ENCODE results near the gene DLK1. TPM values are rescaled to one million over a fixed set of nuclear protein-coding genes. Genes with fewer than 3 reads are reported as not detected.
A peak's percentile ranks its signal among the peaks of the same experiment; 100 is the strongest.

Gene DLK1
- total RNA-seq, 1 donor from 2014 or later, result 592 TPM

DNA sequence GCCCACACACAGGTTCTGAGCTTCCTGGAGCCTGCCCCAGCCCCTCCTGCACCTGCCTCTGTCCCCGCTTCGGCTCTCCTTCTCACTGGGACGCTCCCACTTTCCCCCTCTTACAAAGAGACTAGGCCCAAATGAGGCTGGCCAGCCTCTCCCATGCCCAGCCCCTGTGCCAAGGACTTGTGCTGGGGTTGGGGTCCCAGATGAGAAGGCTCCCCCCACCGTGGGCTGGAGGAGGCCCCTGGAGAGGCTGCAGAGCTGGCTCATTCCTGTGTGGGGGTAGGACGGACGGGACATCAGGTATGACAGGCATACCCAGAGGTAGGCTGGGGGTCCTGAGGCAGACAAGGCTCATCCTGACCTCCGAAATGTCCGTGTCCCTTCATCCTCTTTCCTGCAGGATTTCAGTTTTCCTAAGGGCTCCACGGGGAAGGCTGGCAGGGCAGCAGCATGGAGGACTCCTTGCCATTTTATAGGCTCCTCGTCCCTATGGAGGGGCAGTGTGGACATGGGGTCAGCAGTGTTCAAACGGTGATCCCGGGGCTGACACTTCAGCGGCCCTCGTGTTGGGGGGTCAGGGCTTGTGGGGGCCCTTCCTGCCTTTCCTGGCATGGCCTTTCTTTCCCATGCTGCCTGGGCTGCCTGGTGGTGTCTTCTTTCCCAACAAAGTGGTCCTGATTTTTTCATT lies 50.1 kb downstream of the DLK1 start:
- no peak for DNase-seq (ENCODE audit: low spot score)

DNA sequence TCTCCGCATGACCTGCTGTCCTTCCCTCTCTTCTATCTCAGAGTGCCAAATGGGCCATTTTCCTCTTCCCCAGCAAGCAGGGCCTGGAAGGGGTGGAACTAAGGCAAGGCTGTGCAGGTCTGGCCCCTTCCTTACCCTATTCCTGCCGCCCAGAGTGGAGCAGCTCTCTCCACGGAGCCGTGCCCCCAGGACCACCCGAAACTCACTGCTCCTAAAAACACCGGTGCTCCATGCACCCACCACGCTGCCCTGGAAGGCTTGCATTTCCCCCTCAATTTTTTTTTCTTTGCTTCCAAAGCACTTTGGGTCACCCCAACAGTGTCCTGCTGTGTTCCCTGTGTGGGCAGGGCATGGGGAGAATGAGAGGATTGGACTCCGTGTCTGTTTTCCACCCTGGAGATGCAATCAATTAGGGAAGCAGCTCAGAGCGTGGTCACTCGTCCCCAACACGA lies 50.7 kb downstream of the DLK1 start:
- no peak for DNase-seq (ENCODE audit: low spot score)

DNA sequence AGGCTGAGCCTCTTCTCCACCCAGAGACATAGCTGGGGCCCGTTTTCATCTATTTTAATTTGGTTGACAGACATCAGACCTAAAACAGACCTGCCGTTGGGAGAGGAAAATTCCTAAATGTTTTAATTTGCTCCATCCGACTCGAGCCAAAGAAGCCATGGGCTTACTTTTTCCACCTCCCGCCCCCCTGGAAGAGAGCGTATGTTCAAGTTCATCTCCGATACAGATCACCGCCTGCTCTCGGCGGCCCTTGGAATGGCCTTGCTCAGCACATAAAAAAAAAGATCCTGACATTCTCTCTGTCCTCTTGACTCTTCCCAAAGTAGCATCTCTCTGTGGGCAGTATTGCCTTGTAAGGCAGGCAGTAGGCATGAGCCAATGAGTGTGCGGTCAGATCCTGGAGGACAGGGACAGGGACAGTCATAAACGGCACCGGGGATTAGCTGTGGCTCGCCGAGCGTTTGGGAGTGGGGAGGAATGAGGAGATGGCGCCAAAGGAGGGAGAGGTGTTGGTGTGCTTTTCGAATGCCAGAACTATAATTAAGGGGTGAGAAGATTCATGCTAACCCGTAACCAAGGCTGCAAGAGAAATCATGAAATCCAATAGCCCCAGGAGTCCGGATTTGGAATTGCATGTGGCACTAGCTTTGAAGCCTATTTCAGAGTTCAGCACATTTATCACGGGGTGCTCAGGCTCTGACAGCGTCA lies 51.3 kb downstream of the DLK1 start:
- peak; percentile 63 for DNase-seq (ENCODE audit: low spot score)

DNA sequence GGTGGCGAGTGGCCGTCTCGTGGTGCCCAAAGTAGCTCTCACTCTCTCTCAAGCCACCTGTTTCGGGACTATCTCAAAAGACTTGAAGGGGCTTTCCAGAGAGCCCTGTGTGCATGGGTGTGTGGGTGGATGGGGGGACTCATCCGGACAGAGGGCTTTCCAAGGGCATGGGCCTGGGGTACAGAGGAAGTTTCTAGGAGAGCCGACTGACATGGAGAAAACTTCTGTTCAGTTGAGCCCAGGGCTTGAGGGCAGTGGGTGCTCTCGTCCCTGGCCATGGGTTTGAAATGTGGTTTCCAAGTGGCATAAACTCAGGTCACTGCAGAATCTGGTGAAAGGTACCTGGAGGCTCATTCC lies 51.8 kb downstream of the DLK1 start:
- no peak for DNase-seq (ENCODE audit: low spot score)

DNA sequence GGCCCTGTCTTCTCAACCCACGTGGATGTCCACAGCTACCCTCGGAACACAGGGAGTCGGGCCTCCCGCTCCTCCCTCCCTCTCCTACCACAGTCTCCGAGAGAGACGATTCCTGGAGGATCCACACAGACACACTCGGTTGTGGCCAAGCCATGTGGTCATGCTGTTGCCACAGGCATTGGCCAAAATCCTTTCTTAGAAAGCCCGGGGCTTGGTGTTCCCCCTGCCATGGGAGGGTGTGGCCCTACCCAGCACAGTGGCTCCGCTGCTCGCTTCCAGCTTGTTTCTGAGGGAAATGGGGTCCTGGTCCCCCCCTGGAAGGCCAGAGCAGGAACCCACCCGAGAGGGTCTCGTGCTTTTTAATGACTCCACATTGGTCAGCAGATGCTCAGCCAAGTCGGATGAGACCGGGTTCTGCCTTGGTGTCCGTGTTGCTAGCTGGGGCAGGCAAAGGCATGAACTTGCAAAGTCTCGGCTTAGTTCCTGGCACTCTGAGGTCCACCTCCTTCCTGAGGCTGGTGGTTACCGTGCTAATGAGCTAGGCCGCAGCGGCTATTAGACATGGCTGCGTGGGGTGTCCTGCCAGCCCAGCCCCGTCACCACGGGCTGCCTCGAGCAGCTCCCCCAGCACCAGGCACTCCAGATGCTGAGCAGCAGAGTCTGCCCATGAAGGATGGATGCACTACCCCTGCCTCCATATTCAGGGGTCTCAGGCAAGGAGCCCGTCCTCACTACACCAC lies 52.4 kb downstream of the DLK1 start:
- no peak for DNase-seq (ENCODE audit: low spot score)

DNA sequence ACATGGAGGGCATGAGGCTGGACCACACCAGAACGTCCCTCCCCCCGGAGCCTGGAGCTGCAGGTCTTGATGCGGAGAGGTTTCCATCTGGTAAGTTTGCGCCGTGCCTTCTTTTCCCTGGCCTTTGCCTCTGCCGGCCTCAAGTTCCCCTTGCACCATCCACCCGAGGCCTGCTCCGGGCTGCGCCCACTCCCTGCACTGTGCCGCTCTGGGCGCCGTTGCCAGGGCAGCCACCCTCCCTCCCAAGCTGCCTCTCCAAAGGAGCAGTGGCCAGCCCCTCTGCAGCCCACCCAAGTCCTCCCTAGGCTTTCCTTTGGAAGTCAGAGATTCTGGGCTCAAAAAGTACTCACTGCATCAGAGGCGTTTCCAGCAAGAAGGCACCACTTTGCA lies 53.0 kb downstream of the DLK1 start:
- DNase-seq (ENCODE audit: low spot score), result no peak

DNA sequence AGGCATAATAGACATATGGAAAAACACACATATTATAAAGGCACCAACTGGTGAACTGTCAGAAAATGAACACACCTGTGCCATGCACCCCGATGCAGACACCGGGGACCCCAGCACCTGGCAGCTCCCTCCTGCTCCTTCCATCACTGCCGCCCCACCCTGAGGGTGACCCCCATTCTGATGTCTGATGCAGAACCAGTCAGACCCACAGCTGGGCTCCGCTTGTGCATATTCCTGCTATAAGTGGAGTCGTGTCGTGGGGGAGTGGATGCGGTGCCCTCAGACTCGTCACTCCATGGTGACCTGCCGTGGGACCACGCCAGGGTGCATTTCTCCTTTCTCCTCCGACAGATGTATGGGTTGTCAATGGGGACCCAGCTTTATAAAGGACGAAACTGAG lies 53.6 kb downstream of the DLK1 start:
- DNase-seq (ENCODE audit: low spot score), result no peak

DNA sequence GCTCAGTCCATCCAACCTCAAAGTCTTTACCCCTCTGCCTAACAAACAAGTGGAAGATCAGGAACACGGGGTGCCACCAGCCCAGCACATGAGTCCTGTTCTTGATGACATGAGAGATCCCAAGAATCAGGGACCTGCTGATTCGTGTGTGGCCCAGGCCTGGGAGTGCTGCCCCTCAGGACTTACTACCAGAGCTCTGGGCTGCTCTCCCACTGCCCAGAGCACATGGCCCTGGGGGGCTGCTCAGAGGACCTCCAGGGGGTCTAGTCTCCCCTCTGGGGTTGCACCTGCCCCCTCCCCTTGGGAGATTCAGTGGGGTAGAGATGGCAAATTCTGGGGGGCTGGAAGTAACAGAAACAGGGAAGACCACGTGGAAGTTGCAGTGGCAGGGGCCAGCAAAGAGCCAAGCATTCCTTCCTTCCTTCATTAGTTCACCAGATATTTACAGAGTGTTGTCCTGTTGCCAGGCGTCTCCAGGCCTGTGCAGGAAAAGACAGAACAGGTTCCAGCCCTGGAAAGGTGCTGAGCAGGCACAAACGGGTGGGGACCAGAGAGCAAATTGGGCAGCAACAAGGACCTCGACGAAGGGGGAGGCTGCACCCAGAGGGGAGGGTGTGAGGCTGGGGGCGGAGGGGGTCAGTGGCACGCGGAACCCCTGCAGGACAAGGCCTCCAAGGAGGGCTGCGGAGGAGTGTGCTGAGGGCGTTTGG lies 54.1 kb downstream of the DLK1 start:
- no peak for DNase-seq (ENCODE audit: low spot score)

DNA sequence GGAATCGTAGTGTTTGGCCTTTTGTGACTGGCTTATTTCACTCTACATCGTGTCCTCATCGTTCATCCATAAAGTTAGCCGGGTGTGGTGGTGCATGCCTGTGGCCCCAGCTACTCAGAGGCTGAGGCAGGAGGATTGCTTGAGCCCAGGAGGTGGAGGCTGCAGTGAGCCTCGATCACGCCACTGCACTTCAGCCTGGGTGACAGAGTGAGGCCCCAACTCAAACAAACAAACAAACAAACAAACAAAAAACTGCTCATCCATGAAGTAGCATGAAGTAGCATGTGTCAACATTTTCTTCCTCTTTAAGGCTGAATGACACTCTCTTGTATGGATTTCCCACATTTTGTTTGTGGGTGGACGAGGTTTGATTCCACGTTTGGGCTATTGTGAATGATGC lies 55.3 kb downstream of the DLK1 start:
- DNase-seq (ENCODE audit: low spot score), result no peak

DNA sequence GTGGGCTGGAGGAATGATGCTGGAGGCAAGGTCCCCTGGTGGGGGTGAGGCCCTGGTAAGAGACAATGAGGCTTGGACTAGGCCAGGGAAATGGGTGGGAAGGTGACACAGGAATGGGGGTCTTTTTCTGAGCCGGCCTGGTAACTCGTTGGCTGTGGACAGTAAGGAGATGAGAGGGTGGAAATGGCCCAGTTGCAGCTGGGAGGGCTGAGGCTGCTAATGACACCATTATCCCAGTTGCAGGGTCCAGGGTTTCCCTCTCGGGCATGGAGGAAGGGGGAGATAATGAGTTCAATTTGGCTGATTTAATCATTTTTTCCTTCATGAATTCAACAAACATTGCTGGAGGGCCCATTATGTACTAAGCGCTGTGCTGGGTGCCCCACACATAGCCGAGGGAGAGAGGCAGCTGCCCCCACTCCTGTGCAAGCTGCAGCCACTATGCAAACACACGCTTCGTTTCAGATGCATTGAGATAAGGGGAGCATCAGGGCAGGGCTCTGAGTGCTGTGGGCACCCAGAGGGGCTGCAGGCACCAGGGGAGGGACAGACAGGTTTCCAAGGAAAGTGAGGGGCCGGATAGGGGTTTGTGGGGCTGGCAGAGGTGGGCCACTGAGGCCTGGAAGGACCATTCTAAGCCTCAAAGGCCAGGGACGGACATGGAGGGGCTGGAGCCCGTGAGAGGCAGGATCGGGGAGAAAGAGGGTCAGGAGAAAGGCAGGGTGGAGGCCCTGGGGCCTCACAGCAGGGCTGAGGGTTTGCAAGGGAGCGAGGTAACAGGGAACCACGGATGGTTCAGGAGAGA lies 56.0 kb downstream of the DLK1 start:
- DNase-seq (ENCODE audit: low spot score), result no peak

DNA sequence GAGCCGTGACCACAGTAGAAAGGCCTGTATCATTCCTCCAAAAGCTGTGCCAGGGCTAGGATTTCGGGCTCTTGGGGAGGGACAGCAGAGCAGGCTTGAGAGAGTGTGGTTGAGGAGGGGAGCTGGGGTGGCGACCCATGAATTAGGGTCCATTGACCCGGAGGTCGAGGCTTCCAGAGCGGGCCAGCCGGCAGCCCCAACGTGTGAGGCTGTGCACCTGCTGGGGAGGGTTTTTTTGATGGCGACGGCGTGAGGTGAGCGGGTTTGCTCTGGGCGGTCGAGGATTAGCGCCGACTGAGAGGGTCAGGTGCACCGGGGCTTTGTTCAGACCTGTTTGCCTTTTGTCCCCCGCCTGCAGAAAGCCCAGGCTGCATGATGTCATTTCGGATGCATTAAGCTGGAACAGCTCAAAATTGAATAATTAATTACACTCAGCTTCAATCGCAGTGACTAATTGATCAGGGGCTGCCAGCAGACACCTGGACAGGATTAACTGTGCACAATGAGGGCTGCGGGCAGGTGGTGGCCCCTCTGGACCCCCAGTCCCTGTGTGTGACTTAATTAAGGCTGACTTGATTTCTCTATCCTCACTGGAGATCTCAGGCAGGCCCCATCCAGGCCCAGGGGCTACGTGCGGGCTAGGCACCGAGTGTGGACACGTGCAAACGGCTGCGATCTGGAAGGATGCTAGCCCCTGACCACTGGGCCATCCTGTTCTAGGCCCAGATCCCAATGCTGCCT lies 57.1 kb downstream of the DLK1 start:
- no peak for DNase-seq (ENCODE audit: low spot score)

DNA sequence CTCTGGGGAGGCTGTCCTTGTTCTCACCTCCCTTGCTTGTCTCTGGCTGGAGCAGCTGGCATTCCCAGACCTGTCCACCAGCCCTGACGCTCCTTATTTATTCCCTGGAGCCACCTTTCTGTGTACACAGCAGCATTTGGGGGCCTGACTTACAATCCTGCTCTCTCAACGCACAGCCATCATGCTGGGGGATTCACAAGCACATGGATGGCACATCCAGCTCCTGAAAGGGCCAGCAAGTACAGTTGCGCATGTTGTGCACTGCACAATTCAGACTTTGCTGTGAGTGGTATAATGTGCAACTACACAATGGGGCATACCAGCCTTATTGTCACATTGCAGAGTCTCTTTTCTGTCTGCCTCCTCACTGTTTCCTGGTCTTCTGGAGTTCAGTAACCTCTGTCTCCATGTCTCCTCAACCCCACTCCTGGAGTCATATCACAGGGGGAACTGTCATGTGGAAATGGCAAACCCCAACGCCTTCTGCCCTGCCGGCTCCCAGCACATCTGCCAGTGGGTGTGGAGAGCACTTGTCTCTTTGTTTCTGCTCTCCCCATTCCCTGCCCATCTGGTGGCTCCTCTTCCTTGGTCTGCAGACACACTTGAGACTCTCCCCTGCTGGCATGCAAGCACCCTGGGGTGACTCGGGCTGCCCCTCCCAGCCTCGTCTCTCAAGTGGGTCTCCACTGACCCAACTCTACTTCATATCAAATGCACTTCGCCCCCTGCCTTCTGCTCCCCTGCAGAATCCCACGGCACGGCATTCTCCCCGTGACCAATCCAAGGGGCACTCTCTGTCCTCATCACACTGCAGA lies 58.0 kb downstream of the DLK1 start:
- no peak for DNase-seq (ENCODE audit: low spot score)

DNA sequence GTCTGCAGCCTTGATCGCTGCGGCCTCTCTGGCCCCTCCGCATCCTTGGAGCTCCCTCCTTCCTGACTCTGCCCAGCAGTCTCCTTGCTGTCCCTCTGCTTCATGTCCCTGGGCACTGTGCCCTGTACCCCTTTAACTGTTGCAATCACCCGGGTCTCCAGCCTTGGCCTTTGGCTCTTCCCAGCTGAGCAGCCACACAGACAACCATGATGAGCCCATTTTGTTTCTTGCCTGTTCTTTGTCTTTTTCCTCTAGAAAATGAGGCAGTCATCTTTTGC lies 58.6 kb downstream of the DLK1 start:
- DNase-seq (ENCODE audit: low spot score), result no peak

DNA sequence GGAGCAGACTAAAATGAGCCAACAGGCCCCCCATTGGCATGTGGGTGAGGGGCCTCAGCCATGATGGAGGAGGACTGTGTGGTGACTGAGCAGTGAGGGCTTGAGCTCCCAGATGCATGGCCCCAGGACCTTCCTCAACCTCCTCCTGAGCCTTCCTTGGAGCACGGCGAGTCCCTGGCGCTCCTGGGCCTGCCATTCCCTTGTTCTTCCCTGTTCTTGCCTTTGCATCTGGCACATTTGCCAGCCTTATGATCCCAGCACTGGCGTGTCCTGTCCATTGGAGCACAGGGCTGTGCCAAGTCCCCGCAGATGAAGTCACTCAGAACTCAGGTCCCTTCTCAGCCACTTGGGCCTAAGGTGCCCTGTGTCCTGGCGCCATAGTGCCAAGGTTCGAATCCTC lies 58.9 kb downstream of the DLK1 start:
- DNase-seq (ENCODE audit: low spot score), result no peak

DNA sequence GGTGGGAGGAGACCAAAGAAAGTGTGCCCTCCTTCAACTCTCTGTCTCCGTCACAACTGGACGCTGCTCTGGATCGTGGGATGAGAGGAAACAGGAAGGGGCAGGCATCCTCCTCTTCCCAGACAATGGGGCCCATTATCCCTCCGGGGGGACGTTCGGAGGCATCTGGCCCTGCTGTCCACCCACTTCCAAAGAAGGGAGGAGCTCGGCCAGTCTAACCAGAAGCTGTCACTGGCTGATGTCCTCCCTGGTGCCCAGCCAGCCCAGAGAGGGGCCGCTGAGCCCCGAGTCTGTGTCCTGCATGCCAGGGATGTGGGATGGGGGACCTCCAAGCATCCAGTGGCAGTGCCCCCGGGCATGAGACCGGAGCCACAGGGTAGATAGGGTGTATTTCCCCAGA lies 59.4 kb downstream of the DLK1 start:
- DNase-seq (ENCODE audit: low spot score), result peak; percentile 64

DNA sequence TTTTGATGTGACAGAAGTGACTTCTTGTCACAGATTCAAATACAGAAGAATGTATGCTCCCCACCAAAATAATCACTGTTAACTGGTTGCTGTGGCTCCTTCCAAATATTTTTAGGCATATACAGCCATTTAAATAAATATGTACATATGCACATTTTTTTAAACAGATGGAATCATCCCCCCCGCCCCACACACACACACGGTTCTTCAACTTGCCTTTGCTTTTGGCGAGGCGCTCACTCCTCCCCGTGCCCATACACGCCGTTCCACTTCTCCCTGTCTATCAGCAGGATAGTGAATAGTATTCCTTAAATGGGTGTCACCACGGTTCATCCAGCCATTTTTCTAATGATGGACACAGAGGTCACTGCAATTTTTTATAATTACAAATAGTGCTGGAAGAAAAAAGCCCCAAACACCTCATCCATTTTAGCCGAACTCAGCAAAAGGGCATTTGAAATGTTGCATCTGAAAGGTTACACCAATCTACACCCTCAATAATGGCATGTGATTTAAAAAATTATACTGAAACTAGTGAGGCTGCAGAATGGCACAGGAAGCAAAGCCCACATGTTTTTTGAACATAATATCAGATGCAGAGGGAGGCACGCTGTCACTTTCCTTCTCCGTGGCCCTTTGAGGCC lies 60.0 kb downstream of the DLK1 start:
- no peak for DNase-seq (ENCODE audit: low spot score)

DNA sequence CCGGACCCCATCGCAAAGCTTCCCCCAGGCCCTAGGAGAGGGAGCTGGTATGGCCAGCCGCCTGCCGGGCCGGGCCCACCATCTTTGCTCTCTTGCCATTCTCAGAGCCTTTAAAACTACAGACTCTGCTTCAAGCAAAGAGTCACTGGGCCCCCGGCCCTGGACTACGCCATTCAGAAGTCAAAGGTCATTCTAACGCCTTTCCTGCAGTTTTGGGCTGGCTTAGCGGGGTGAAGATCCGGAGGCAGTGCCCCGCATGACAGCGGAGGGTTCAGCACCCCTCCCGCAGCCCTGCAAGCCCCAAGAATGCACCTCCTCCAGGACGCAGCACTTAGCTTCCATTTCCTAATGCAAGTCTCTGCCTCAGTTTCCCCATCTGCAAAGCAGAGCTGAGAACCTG lies 61.0 kb downstream of the DLK1 start:
- DNase-seq (ENCODE audit: low spot score), result no peak

Data from umbilical cord (tissue), 2 donors.